ENCODE data around the gene COG2.
"Not testable (repeated sequence)": the region's sequence is repeated elsewhere in the genome, so short reads cannot be mapped to it uniquely, and the experiment has no call there.

COG2 gene

DNA sequence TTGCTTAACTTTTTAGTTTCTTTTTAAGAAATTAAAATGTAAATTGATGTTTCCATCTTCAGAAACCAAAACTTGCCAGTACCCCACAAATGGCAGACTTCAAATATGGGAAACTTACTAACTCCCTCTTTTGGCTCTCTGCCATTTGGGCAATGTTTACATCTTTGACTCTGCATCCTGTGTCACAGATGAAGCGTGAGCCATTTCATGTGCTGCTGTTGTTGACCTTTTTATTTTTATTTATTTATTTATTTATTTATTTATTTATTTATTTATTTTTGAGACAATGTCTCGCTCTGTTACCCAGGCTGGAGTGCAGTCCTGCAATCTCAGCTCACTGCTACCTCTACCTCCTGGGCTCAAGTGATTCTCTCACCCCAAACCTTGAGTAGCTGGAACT is 16.0 kb upstream of the COG2 start:
- DNase-seq = no peak

DNA sequence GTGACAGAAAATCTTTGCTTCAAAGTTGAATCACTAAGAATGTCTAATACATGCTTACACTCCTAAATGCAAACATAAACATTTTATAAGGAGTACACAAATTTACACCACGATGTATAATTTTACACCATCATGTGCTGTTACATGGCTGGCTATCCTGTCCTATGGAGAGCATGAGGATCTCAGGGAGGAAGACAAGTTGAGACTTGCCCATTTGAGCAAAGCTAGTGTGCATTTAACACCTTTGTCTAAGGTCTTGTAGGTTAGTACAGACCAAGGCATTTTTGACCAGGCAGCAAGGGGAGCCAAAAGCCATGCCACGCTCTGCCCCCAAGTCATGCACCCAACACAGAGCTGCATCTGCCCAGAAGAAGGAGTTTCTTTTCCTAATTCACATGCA is 14.5 kb upstream of the COG2 start:
- no peak for DNase-seq

- DNase-seq = no peak
Observed at GRCh38 chr1:230629511-230629910, 12.8 kb upstream of the COG2 start.

DNA sequence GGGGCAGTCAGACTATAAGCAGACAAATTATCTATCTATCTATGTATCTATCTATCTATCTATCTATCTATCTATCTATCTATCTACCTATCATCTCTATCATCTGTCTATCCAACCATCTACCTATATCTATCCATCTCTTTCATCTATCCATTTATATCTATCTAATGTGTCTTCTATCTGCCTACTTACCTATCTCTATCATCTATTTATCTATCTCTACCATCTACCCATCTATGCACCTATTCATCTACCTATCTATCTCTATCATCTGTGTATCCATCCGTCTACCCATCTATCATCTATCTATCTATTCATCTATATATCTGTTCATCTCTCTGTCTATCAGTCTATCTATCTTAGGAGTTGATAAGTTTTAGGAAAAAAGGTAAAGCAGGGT is 10.8 kb upstream of the COG2 start:
- DNase-seq = no peak

GRCh38 chr1:230632273-230632873 is 9.9 kb upstream of the COG2 start:
- no peak for DNase-seq

GRCh38 chr1:230633469-230633868 is 8.8 kb upstream of the COG2 start:
- no peak for DNase-seq

DNA sequence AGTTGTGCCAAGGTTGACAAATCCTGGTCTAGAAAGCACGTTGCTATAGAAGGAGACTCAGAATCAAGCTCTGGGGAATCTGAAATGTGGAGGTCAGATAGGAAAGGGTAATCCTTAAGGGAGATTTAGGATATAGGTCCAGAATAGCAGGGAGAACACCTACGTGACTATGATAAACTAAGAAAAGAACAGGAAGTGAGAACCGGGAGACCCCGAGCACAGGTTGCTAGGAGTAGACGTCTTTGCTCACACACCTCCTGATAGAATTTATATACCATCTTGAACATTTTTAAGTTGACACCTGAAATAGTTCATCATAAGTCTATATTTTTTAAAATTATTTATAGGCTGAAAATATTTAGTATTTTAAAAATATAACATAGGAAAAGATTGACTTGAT is 7.9 kb upstream of the COG2 start:
- no peak for DNase-seq

DNA sequence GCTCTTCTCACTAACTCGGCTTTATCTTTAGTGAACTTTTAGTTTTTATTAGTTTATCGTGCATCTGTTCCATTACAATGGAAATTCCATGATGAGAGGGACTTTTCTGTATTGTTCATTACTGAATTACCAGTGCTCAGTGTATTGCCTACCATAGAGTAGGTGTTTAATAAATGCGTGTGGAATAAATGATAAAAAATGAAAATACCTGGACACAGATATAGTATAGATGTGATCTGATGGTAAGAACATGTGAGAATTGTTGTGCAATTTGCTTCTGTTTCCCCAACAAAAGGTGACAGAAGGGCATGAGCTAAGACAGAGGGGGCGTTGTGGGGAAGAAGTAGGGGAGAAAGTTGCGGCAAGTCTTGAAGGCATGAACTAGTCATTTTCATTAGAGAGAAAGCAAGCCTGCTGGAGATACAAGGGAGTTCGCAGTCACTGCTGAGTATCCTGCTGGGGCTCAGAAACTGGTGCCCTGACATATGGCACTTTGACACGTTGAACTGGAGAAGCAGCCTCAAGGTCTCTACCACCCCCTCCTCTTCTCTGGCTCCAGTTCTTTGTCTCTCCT is 5.6 kb upstream of the COG2 start:
- no peak for DNase-seq

DNA sequence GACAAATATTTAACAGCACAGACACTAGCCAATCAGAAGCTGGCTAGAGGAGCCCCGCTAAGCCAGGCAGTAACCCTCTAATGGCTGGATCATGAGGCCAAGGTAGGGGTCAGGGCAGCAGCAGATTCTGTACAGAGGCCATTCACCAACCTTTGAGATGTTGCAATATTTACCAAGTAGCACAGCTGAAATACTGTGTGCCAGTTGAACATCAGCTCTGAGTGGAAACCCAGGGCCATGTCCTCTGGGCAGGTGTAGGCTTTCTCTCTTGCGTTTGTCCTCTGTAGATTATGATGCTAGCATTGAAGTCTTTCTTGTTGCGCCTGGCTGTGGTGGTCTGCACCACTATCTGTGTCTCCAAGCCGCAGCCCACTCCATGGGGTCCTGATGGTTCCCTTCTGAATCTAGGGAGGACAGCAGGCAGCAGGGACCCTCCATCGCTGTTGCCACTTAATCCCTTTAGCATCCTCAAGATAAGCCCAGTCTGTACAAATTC is 2.5 kb upstream of the COG2 start:
- no peak for DNase-seq

GRCh38 chr1:230641346-230641745 is 935 bp upstream of the COG2 start:
- DNase-seq = no peak

DNA sequence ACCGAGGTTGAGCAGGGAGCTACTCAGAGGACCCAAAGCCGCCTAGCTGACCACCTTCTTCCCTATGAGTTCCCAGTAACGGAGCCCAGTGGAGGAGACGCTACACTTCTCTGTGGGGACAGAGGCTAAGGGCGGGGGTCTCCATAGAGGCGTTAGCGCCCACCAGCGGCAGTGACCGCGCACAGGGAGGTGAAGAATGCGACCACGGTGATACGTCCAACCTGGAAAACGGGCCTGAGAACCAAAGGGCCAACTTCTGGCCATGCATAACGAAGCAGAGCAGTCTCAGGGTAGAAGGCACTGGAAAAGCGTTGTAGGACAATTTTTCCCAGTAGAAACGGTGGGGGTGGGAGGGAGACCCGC is 400 bp upstream of the COG2 start:
- no peak for DNase-seq

DNA sequence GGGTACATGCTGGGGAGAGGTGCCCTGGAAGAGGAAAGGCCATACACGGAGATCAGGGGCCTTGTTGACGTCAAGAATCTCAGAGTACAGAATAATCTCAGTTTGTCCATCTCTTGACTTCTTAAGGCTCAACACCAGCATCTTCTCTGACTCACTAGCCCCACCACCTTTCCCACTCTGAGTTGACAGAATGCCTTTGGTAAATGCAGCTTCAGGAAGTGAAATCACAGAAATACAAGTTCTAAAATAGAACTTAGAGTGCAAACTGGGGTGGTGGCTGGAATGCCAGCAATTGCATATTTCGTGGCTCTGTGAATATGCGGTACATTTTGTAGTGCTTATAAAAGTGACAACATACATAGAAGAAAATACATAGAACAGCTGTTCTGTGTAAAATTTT is 1.6 kb downstream of the COG2 start:
- DNase-seq = no peak

GRCh38 chr1:230646710-230647302 is 4.5 kb downstream of the COG2 start:
- DNase-seq = no peak

DNA sequence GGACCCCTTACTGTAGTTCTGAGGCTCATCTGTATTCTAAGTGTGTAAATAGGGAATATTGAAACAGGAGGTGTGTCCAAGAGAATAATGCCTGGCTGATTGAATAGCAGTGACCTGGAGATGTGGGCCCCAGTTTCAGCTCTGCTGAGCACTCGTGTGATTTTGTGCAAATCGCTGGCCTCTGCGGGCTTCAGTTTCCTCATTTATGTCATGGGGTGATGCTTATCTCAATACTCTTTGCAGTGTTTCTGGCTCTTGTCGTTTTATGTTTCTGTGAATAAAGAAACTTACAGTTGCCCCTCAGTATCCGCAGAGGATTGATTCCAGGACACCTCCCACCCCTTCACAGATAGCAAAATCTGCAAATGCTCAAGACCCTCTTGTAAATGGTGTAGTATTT is 5.0 kb downstream of the COG2 start:
- DNase-seq = no peak

DNA sequence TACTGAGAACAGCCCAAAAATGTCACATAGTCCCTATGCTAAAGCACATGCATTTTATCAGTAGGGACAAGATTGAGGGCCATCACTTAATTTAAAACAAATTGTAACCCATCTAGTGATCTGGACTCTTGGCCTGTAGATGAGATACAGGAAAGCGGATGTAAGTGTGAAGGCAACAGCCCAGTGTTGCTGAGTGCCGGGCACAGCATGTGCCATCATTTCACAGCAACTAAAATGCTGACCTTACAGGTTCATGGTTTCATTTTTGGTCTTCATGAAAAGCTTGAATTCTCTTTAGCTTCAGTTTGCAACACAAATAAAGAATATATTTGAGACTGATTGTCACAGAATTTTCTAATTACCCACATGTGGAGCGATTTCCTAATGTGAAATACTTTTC is 5.8 kb downstream of the COG2 start:
- no peak for DNase-seq

- DNase-seq = no peak
Observed at GRCh38 chr1:230650300-230650699, 8.0 kb downstream of the COG2 start.

- DNase-seq = no peak
Observed at GRCh38 chr1:230651235-230651634, 9.0 kb downstream of the COG2 start.

DNA sequence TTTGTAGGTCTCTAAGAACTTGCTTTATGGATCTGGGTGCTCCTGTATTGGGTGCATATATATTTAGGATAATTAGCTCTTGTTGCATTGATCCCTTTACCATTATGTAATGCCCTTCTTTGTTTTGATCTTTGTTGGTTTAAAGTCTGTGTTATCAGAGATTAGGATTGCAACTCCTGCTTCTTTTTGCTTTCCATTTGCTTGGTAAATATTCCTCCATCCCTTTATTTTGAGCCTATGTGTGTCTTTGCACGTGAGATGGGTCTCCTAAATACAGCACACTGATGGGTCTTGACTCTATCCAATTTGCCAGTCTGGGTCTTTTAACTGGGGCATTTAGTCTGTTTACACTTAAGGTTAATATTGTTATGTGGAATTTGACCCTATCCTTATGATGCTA is 14.4 kb downstream of the COG2 start:
- not testable (repeated sequence) for DNase-seq

DNA sequence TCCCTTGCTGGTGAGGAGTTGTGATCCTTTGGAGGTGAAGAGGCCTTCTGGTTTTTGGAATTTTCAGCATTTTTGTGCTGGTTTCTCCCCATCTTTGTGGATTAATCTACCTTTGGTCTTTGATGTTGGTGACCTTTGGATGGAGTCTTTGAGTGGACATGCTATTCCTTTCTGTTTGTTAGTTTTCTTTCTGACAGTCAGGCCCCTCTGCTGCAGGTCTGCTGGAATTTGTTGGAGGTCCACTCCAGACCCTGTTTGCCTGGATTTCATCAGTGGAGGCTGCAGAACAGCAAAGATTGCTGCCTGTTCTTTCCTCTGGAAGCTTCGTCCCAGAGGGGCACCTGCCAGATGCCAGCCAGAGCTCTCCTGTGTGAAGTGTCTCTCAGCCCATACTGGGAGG is 15.8 kb downstream of the COG2 start:
- DNase-seq = not testable (repeated sequence)

GRCh38 chr1:230658691-230659090 is 16.4 kb downstream of the COG2 start:
- no peak for DNase-seq

DNA sequence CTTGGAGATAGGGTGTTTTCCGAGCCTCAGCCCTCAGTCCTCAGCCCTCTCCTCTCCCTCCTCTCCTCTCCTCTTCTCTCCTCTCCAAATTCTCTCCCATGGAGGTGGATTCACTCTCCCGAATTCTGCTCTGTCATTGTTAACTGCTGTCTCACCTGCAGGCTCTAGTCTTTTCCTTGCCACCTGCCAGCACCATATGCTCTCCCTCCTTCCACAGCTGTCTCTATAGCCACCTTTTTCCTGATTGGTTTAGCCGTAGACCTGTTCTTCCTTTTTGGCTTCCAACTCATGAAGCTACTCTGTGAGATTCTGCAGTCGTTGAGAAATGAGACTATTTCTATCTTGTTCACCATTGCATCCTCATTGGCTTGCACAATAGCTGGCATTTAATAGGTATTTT is 19.7 kb downstream of the COG2 start:
- DNase-seq = no peak

DNA sequence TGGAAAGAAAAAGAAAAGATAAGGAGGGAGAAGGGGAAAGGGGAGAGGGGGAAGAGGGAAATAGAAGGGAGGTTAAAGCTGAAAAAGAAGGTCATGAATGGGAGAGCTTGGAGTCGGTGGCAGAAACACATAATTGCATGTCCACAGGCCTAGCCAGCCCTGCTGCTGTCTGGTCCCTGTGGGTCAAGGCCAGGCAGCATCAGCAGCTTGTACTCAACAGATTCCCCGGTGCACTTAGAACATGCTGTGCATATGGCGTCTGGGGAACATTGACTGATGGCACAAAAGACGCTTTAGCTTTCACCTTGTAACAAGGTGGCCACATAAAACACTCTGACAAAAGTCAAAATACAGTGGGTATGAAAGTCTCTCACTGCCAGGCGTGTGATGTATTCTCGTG is 25.9 kb downstream of the COG2 start:
- DNase-seq = no peak

DNA sequence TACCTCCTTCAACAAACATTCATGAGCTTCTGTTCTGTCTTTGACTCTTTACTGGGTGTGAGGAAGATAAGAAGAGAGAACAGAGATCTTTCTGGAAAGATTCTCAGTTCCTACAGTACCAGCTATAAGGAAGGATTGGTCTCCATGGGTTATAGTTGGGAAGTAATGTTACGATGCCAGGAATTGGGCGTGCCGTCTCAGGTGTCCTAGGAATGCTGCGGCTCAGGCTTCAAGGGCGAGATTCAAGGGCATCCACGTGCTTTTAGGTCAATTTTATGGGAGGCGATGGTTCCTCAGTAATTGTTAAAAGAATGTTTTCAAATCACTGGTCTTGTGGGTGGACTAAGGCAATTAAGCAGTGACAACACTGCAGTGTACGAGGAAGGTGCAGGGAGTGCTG is 27.3 kb downstream of the COG2 start:
- no peak for DNase-seq

DNA sequence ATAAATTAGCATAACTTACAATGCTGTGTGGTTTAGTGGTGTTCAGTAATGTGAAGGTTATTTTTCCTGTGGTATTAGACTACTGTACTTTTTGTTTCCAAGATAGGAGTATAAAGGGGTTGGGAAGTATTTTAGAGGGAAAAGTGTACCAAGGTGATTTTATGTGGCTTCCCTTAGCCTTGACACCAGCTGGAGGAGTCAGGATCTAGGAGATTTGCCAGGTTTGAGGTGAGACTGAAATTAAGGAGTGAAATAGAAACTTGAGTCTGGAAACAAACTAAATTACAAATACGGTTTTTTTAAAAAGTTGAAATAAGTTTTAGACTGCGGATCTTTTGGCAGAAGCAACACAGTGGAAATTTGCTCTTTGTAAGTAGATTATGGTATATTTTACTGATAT is 32.3 kb downstream of the COG2 start:
- no peak for DNase-seq

- no peak for DNase-seq
Observed at GRCh38 chr1:230677200-230677599, 34.9 kb downstream of the COG2 start.

Data from cortex of kidney (tissue), 1 donor.